Ovary (tissue), 3 donors: ENCODE results near the gene KCNIP4.

Experiments
- CTCF ChIP-seq, 3 donors: fragments of 450-650 bp in 2 of 3; fragments of 200-600 bp in 1 of 3; IDR thresholded peaks; one replicate each; pipeline versions ENCODE4 v1.5.1 to v1.8.0; 2016 to 2022; ENCODE audit warnings: antibody characterized with exemption in 3 of 3, mild to moderate bottlenecking in 1 of 3
- EP300 ChIP-seq: sonication (generic); formaldehyde crosslinking; IDR thresholded peaks from one replicate; pipeline ENCODE4 v1.6.1; 2017; ENCODE audit warnings: antibody characterized with exemption
- POLR2A ChIP-seq: fragments of 450-650 bp; IDR thresholded peaks from one replicate; pipeline ENCODE4 v1.6.1; 2017; ENCODE audit warnings: antibody characterized with exemption, mild to moderate bottlenecking, moderate library complexity
- donor health status: DM: no; HTN: no; CAD: no.

GRCh38 chr4:20687864-20688263, 1260.7 kb downstream of the KCNIP4 start:
- TF ChIP-seq CTCF (IDR thresholded peaks at IDR 0.05): no peak
- no peak for TF ChIP-seq POLR2A
- no peak for TF ChIP-seq EP300
